A549 (cell line): ENCODE data around the gene PARVB. TPM values are rescaled to one million over a fixed set of nuclear protein-coding genes. Genes with fewer than 3 reads are reported as not detected.

Source experiments
- ATAC-seq, 2 experiments: fragments of 200-7000 bp in 1 of 2; fragments of >200 bp in 1 of 2; cut with Nextera tagmentation in 1 of 2; cut with Tn5 transposase in 1 of 2; 3 replicates each; pipeline versions ENCODE4 v1.8.0 to v1.9.1; 2018 to 2020; ENCODE audit warnings: mild to moderate bottlenecking in 1 of 2, moderate library complexity in 1 of 2
- CTCF ChIA-PET: fragments of 300-600 bp; sonication (Branson Sonifier 250); formaldehyde crosslinking; extraction: SDS; loops from one replicate; lab custom pipeline; 2021; ENCODE audit warnings: antibody characterized with exemption, inconsistent platforms; lab: Yijun Ruan, JAX
- POLR2A ChIA-PET: fragments of 350-600 bp; formaldehyde crosslinking; extraction: SDS; loops from one replicate; lab custom pipeline; 2021; ENCODE audit warnings: antibody characterized with exemption, inconsistent platforms; lab: Yijun Ruan, JAX
- DNase-seq, 2 experiments: peaks; one replicate each; pipeline versions ENCODE4 v3.0.0 to v3.0.0-alpha.2; 2011 to 2016; ENCODE audit warnings: low read depth in 1 of 2, low spot score in 1 of 2
- FAIRE-seq: peaks from 2 replicates; lab custom pipeline; 2011; peaks lifted over from hg19 to GRCh38; lab: Jason Lieb, UNC
- H3K27ac ChIP-seq, 2 experiments: fragments of >200 bp; sonication (Bioruptor Twin); formaldehyde crosslinking; 3 replicates each; pipeline ENCODE4 v1.5.1; 2016 to 2017
- H3K4me1 ChIP-seq: fragments of >200 bp; sonication (Bioruptor Twin); formaldehyde crosslinking; 3 replicates; pipeline ENCODE4 v1.6.1; 2016
- H3K4me2 ChIP-seq: fragments of >200 bp; sonication (Bioruptor Twin); formaldehyde crosslinking; 3 replicates; pipeline ENCODE4 v1.6.1; 2016
- H3K4me3 ChIP-seq: fragments of >200 bp; sonication (Bioruptor Twin); formaldehyde crosslinking; 3 replicates; pipeline ENCODE4 v1.5.1; 2016
- H3K9me3 ChIP-seq: fragments of >200 bp; sonication (Bioruptor Twin); formaldehyde crosslinking; 3 replicates; pipeline ENCODE4 v1.6.1; 2016
- BHLHE40 ChIP-seq: IDR thresholded peaks from 2 replicates; pipeline ENCODE4 v1.6.1; 2012; ENCODE audit warnings: low read depth, low read length, inconsistent platforms
- CBX8 ChIP-seq: fragments of 200-600 bp; sonication (generic); IDR thresholded peaks from 2 replicates; pipeline ENCODE4 v1.6.1; 2016
- CHD2 ChIP-seq: fragments of 150-350 bp; IDR thresholded peaks from 2 replicates; pipeline ENCODE4 v1.6.1; 2014; ENCODE audit warnings: low read length; ENCODE audit not compliant: partially characterized antibody
- CTCF ChIP-seq: fragments of >200 bp; sonication (Bioruptor Twin); formaldehyde crosslinking; IDR thresholded peaks from 3 replicates; pipeline ENCODE4 v1.5.1; 2016
- EHMT2 ChIP-seq: fragments of 200-600 bp; sonication (generic); IDR thresholded peaks from 2 replicates; pipeline ENCODE4 v1.6.1; 2016; ENCODE audit warnings: antibody characterized with exemption, low read depth, mild to moderate bottlenecking, moderate library complexity
- EP300 ChIP-seq, 2 experiments: fragments of >200 bp; sonication (Bioruptor Twin); formaldehyde crosslinking; IDR thresholded peaks; 2 replicates in 1 of 2; 3 replicates in 1 of 2; pipeline ENCODE4 v1.6.1; 2016 to 2017
- ESRRA ChIP-seq: fragments of 150-350 bp; IDR thresholded peaks from 2 replicates; pipeline ENCODE4 v1.6.1; 2014; ENCODE audit warnings: mild to moderate bottlenecking, low read length, borderline replicate concordance
- GATA3 ChIP-seq: IDR thresholded peaks from 2 replicates; pipeline ENCODE4 v1.6.1; 2012; ENCODE audit warnings: borderline replicate concordance
- HDAC2 ChIP-seq: fragments of 200-600 bp; sonication (generic); IDR thresholded peaks from 2 replicates; pipeline ENCODE4 v1.6.1; 2016
- HEYL ChIP-seq: fragments of 250-450 bp; sonication (Bioruptor Pico); IDR thresholded peaks from 2 replicates; pipeline ENCODE4 v1.8.0; 2021; ENCODE audit warnings: mild to moderate bottlenecking, moderate library complexity
- HOXB5 ChIP-seq: fragments of 250-450 bp; sonication (Bioruptor Pico); IDR thresholded peaks from 2 replicates; pipeline ENCODE4 v1.5.0; 2020; ENCODE audit warnings: mild to moderate bottlenecking, moderate library complexity
- JUN ChIP-seq, 2 experiments: fragments of >200 bp; sonication (Bioruptor Twin); formaldehyde crosslinking; IDR thresholded peaks; 2 replicates in 1 of 2; 3 replicates in 1 of 2; pipeline ENCODE4 v1.6.1; 2016 to 2017
- MAZ ChIP-seq: fragments of 150-350 bp; IDR thresholded peaks from 2 replicates; pipeline ENCODE4 v1.6.1; 2014; ENCODE audit warnings: antibody characterized with exemption, low read depth, low read length, borderline replicate concordance
- MYC ChIP-seq: IDR thresholded peaks from 2 replicates; pipeline ENCODE4 v1.6.1; 2012; ENCODE audit warnings: mild to moderate bottlenecking, inconsistent platforms, low read length, improper control_type of control experiment, borderline replicate concordance
- PHF8 ChIP-seq: fragments of 200-600 bp; sonication (generic); IDR thresholded peaks from 2 replicates; pipeline ENCODE4 v1.6.1; 2016; ENCODE audit warnings: low read depth, mild to moderate bottlenecking, antibody characterized with exemption, moderate library complexity, borderline replicate concordance
- RARB ChIP-seq: fragments of 250-450 bp; sonication (Bioruptor Pico); IDR thresholded peaks from 2 replicates; pipeline ENCODE4 v1.8.0; 2021; ENCODE audit warnings: mild to moderate bottlenecking, moderate library complexity
- RCOR1 ChIP-seq: fragments of 150-350 bp; IDR thresholded peaks from 2 replicates; pipeline ENCODE4 v1.6.1; 2014; ENCODE audit warnings: antibody characterized with exemption, low read length, low read depth
- RFX5 ChIP-seq: fragments of 450-650 bp; IDR thresholded peaks from 2 replicates; pipeline ENCODE4 v1.7.1; 2014; ENCODE audit warnings: antibody characterized with exemption, mild to moderate bottlenecking, moderate library complexity
- SREBF2 ChIP-seq: fragments of 450-650 bp; IDR thresholded peaks from 2 replicates; pipeline ENCODE4 v1.6.1; 2014; ENCODE audit warnings: mild to moderate bottlenecking, moderate library complexity
- ZFP36 ChIP-seq: fragments of 450-650 bp; IDR thresholded peaks from 2 replicates; pipeline ENCODE4 v1.6.1; 2014; ENCODE audit warnings: borderline replicate concordance; ENCODE audit not compliant: partially characterized antibody
- WGBS: methylation state at CpG from one replicate; pipeline ENCODE4 v1.1.6; 2017; ENCODE audit errors: missing lambda C conversion rate; 5-methylcytosine and 5-hydroxymethylcytosine counted together
- polyA plus RNA-seq, 4 experiments: library from polyadenylated mRNA; depleted of rRNA in 3 of 4; stranded (reverse); fragments of >200 nt; fragmentation: RNase III in 1 of 4; extraction: RNeasy Plus Mini Kit Qiagen cat#74134 plus additional on column Dnase treatment in 1 of 4; gene quantifications; 2 replicates in 3 of 4; 3 replicates in 1 of 4; pipeline ENCODE4 v1.2.3, GENCODE V29; 2011 to 2017
- TF ChIP-seq, protein P1 (sequence below): fragments of 150-350 bp; IDR thresholded peaks from 2 replicates; pipeline ENCODE4 v1.6.1; 2014; ENCODE audit warnings: low read depth, mild to moderate bottlenecking, low read length
- TF ChIP-seq, protein P2 (sequence below): IDR thresholded peaks from 2 replicates; pipeline ENCODE4 v1.6.1; 2012
- TF ChIP-seq, protein P3 (sequence below): fragments of 450-650 bp; IDR thresholded peaks from 2 replicates; pipeline ENCODE4 v1.6.1; 2014; ENCODE audit warnings: antibody characterized with exemption
- TF ChIP-seq, protein P4 (sequence below): fragments of 250-450 bp; sonication (Bioruptor Pico); IDR thresholded peaks from 2 replicates; pipeline ENCODE4 v1.5.0; 2020; ENCODE audit warnings: low read depth, mild to moderate bottlenecking, moderate library complexity
- TF ChIP-seq, protein P5 (sequence below): IDR thresholded peaks from 2 replicates; pipeline ENCODE4 v1.6.1; 2012

Gene PARVB
- polyA plus RNA-seq, 2 of the 4 experiments (the other 2 are of a cell fraction), result 28.3 to 33.5 TPM

- TF ChIP-seq CHD2 (no peak), RFX5 (no peak)
Measured at GRCh38 chr22:44211946-44212930, 188.1 kb downstream of the PARVB start (continued).

- WGBS, result 14% methylated on average over 1 of the region's 1 CpG
- no peaks in the 10 kb centered on the region for H3K4me1 ChIP-seq
- TF ChIP-seq MYC (no peak), ZFP36 (no peak), HDAC2 (no peak), JUN (IDR thresholded peaks at IDR 0.05) (no peak), HOXB5 (CRISPR knock-in tag) (no peak), MAZ (no peak), RARB (CRISPR knock-in tag) (no peak), RFX5 (no peak), HEYL (CRISPR knock-in tag) (no peak), PHF8 (no peak), RCOR1 (no peak), ESRRA (no peak), SREBF2 (no peak), EHMT2 (no peak)
- TF ChIP-seq, protein P1, sequence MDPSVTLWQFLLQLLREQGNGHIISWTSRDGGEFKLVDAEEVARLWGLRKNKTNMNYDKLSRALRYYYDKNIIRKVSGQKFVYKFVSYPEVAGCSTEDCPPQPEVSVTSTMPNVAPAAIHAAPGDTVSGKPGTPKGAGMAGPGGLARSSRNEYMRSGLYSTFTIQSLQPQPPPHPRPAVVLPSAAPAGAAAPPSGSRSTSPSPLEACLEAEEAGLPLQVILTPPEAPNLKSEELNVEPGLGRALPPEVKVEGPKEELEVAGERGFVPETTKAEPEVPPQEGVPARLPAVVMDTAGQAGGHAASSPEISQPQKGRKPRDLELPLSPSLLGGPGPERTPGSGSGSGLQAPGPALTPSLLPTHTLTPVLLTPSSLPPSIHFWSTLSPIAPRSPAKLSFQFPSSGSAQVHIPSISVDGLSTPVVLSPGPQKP, result no peak
- TF ChIP-seq, protein P2, sequence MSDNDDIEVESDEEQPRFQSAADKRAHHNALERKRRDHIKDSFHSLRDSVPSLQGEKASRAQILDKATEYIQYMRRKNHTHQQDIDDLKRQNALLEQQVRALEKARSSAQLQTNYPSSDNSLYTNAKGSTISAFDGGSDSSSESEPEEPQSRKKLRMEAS, result no peak
- TF ChIP-seq, protein P3, sequence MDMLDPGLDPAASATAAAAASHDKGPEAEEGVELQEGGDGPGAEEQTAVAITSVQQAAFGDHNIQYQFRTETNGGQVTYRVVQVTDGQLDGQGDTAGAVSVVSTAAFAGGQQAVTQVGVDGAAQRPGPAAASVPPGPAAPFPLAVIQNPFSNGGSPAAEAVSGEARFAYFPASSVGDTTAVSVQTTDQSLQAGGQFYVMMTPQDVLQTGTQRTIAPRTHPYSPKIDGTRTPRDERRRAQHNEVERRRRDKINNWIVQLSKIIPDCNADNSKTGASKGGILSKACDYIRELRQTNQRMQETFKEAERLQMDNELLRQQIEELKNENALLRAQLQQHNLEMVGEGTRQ, result no peak
- CTCF ChIA-PET, result interaction anchor here (0.6 kb wide), 1 partner anchor 21 kb away, joined by 4 read pairs; no protein-coding TSS in a partner anchor
- ATAC-seq (no peak), DNase-seq (no peak), FAIRE-seq (no peak)
- H3K4me2 ChIP-seq, result no peak overlapping the region
- POLR2A ChIA-PET, result no interaction called here
- peaks cover 3% of the 10 kb centered on the region; the same call in 1 of the 3 replicates for H3K9me3 ChIP-seq
- no peak overlapping the region for H3K4me3 ChIP-seq
- no peak overlapping the region for H3K27ac ChIP-seq
Measured at GRCh38 chr22:44212936-44213335, 188.8 kb downstream of the PARVB start.

DNA sequence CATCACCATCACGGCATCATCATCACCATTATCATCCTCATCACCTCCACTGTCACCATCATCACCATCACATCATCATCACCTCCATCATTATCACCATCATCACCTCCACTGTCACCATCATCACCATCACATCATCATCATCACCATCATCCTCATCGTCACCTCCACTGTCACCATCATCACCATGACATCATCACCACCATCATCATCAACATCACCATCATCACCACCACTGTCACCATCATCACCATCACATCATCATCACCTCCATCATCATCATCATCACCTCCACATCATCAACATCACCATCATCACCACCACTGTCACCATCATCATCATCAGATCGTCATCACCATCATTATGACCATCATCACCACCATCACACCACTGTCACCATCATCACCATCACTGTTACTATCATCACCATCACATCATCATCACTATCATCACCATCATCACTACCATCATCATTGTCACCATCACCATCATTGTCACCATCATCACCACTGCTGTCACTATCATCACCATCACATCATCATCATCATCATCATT, 189.5 kb downstream of the PARVB start:
- FAIRE-seq, result no peak
- no peak for ATAC-seq
- 19% methylated on average over 3 of the region's 3 CpGs for WGBS
- no peak overlapping the region for H3K4me3 ChIP-seq
- DNase-seq, result no peak
- H3K4me2 ChIP-seq, result no peak overlapping the region
- ChIA-PET CTCF (no interaction called here), POLR2A (no interaction called here)
- no peaks in the 10 kb centered on the region for H3K4me1 ChIP-seq
- no peak overlapping the region for H3K27ac ChIP-seq
- H3K9me3 ChIP-seq, result peaks cover 3% of the 10 kb centered on the region; the same call in 1 of the 3 replicates
- TF ChIP-seq ZFP36, result no peak

DNA sequence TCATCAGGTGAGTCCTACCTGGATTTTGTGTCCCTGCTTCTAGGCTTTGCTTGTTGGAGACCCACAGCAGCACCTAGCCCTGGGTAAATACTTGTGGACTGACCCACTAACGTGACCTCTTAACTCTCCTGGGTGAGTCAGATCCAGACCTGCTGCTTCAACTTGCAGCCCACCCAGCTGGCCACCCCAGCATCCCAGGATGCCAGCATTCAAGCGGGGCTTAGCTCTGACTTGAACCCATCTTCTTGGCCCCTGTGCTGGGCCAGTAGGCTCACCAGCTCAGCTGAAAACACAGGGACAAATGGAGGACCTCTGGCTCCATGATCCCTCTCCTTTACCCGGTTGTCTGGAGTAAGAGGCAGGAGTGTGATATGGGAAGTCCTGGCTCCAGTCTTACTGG, 190.1 kb downstream of the PARVB start:
- H3K4me1 ChIP-seq, result no peaks in the 10 kb centered on the region
- ATAC-seq (no peak), DNase-seq (no peak), FAIRE-seq (no peak)
- WGBS, result 0% methylated on average over 1 of the region's 3 CpGs
- H3K9me3 ChIP-seq, result peaks cover 3% of the 10 kb centered on the region; the same call in 1 of the 3 replicates
- H3K27ac ChIP-seq, result no peak overlapping the region
- CTCF ChIA-PET, result no interaction called here
- POLR2A ChIA-PET, result no interaction called here
- no peak overlapping the region for H3K4me2 ChIP-seq
- H3K4me3 ChIP-seq, result no peak overlapping the region
- TF ChIP-seq EP300 (IDR thresholded peaks at IDR 0.05), result no peak
- TF ChIP-seq GATA3, result no peak
- no peak for TF ChIP-seq CBX8
- TF ChIP-seq BHLHE40, result no peak
- no peak for TF ChIP-seq HOXB5 (CRISPR knock-in tag)
- TF ChIP-seq, protein P2, result no peak
- TF ChIP-seq, protein P4, sequence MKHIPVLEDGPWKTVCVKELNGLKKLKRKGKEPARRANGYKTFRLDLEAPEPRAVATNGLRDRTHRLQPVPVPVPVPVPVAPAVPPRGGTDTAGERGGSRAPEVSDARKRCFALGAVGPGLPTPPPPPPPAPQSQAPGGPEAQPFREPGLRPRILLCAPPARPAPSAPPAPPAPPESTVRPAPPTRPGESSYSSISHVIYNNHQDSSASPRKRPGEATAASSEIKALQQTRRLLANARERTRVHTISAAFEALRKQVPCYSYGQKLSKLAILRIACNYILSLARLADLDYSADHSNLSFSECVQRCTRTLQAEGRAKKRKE (CRISPR knock-in tag), result no peak
- TF ChIP-seq, protein P5, sequence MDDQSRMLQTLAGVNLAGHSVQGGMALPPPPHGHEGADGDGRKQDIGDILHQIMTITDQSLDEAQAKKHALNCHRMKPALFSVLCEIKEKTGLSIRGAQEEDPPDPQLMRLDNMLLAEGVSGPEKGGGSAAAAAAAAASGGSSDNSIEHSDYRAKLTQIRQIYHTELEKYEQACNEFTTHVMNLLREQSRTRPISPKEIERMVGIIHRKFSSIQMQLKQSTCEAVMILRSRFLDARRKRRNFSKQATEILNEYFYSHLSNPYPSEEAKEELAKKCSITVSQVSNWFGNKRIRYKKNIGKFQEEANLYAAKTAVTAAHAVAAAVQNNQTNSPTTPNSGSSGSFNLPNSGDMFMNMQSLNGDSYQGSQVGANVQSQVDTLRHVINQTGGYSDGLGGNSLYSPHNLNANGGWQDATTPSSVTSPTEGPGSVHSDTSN, result no peak
- TF ChIP-seq MAZ, result no peak
- TF ChIP-seq CTCF, result no peak
